GM12865 (cell line): Measurements from ENCODE around the gene TPSD1.
"Not testable (repeated sequence)": the region's sequence is repeated elsewhere in the genome, so short reads cannot be mapped to it uniquely, and the experiment has no call there.

ENCODE experiments used
- DNase-seq: peaks from one replicate; pipeline ENCODE4 v3.0.0; 2010; ENCODE audit warnings: low read depth
- H3K4me3 ChIP-seq: 2 replicates; pipeline ENCODE4 v1.5.1; 2011; ENCODE audit warnings: mild to moderate bottlenecking, low read depth, low read length, control low read depth
- TF ChIP-seq, protein P1 (sequence below): IDR thresholded peaks from 2 replicates; pipeline ENCODE4 v1.5.1; 2011; ENCODE audit warnings: low read length, control low read depth, low read depth, inconsistent platforms; ENCODE audit not compliant: insufficient read depth; ENCODE audit errors: missing control alignments

The TPSD1 gene

GRCh38 chr16:1263591-1264344 is 7.9 kb downstream of the TPSD1 start:
- DNase-seq: no peak
- no peak overlapping the region for H3K4me3 ChIP-seq
- TF ChIP-seq, protein P1, sequence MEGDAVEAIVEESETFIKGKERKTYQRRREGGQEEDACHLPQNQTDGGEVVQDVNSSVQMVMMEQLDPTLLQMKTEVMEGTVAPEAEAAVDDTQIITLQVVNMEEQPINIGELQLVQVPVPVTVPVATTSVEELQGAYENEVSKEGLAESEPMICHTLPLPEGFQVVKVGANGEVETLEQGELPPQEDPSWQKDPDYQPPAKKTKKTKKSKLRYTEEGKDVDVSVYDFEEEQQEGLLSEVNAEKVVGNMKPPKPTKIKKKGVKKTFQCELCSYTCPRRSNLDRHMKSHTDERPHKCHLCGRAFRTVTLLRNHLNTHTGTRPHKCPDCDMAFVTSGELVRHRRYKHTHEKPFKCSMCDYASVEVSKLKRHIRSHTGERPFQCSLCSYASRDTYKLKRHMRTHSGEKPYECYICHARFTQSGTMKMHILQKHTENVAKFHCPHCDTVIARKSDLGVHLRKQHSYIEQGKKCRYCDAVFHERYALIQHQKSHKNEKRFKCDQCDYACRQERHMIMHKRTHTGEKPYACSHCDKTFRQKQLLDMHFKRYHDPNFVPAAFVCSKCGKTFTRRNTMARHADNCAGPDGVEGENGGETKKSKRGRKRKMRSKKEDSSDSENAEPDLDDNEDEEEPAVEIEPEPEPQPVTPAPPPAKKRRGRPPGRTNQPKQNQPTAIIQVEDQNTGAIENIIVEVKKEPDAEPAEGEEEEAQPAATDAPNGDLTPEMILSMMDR: no peak

DNA sequence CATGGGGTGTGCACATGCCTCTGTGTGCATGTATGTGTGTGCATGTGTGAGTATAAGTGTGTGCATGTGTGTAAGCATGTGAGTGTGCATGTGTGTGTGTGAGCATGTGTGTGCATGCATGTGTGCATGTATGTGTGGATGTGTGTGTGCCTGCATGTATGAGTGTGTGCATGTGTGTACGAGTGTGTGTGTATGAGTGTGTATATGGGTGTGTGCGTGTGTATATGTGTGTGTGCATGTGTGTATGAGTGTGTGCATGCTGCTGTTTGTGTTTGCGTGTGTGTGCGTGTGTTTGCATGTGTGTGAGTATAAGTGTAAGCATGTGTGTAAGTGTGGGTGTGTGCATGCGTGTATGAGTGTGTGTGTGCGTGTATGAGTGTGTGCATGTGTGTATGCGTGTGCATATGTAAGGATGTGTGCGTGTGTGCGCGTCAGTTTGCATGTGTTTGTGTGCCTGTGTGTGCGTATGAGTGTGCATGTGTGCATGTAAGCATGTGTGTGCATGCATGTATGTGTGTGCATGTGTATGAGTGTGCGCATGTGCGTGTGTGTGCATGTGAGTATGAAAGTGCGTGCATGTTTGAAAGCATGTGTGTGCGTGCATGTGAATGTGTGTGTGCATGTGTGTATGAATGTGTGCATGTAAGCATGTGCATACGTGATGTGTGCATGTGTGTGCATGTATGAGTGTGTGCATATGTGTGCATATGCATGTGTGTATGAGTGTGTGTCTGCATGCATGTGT is 8.6 kb downstream of the TPSD1 start:
- DNase-seq: no peak
- no peak overlapping the region for H3K4me3 ChIP-seq
- TF ChIP-seq, protein P1: no peak

DNA sequence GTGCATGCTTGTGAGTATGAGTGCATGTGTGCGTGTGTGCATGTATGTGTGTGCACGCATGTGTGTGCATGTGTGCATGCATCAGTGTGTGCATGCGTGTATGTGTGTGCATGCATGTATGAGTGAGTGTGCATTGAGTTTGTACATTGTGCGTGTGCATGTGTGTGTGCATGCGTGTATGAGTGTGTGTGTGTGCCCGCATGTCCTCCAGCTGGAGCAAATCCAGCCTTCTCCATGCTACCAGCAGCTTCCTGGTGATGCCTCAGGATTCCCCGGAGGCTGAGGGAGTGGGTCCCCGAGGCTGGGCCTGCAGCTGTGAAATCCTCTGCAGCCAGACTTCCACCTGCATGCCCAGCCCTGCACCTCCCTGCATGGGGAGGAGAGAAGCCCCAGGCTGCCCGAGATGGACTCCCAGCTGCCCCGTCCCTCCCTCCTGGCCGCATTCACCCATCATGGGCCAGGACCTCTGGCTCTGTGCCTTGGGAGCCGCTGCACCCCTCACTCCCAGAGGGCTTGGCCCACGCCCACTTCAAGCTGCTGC is 9.3 kb downstream of the TPSD1 start:
- no peak overlapping the region for H3K4me3 ChIP-seq
- TF ChIP-seq, protein P1: no peak
- no peak for DNase-seq

- no peak for DNase-seq
- no peak overlapping the region for H3K4me3 ChIP-seq
- TF ChIP-seq, protein P1: no peak
Observed at GRCh38 chr16:1265826-1266225, 10.0 kb downstream of the TPSD1 start.

DNA sequence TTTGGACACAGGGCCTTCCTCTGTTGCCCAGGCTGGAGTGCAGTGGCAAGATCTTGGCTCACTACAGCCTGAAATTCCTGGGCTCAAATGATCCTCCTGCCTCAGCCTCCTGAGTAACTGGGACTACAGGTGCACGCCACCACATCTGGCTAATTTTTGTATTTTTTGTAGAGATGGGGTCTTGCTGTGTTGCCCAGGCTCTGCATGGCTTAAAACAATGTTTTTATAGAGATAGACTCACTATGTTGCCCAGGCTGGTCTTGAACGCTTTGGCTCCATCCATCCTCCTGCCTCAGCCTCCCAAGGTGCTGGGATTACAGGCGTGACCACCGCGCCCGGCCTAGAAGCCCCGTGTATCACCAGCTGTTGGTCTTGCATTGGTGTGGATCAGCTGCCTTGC is 13.5 kb downstream of the TPSD1 start:
- not testable (repeated sequence) for H3K4me3 ChIP-seq

DNA sequence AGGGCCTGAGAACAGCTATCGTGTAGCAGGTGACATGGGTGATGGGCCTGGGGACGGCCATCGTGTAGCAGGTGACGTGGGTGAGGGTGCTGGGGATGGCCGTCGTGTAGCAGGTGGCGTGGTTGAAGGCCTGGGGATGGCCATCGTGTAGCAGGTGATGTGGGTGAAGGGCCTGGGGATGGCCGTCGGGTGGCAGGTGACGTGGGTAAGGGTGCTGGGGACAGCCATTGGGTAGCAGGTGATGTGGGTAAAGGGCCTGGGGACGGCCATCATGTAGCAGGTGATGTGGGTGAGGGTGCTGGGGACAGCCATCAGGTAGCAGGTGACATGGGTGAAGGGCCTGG is 15.5 kb downstream of the TPSD1 start:
- no peak overlapping the region for H3K4me3 ChIP-seq
- DNase-seq: no peak
- TF ChIP-seq, protein P1: no peak

More for the DNA sequence above, 13.5 kb downstream of the TPSD1 start:
- not testable (repeated sequence) for DNase-seq

- not testable (repeated sequence) for H3K4me3 ChIP-seq, DNase-seq
Observed at GRCh38 chr16:1271724-1272413, 16.0 kb downstream of the TPSD1 start.
